ENCODE results near the gene LIMA1.

DNA sequence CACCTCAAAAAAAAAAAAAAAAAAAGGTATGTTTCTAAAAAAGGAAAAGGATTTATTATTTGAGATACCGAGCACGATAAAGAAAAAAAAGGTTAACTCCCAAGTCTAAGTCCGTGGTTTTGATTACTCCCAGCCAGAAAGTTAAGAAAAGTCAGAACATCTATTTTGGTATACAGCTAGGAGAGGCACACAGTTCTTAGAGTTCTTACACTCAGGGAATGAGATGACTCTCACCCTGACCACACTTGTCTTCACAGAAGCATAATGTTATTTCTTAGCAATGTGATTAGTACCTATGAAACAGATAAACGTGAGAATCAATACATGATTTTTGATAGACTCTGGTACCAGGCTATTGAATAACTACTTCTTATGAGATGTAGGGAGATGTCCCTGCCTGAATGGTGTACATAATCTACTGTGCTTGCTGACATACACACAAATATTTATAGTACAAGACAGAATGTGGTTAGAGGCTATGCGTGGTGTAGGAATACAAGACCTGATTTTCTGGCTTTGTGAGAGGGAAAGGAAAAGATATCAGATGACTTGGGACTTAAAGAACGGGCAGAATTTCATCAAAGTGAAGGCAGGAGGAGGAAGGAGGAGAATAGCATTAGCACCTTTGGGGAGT, 31.6 kb downstream of the LIMA1 start:
- TF ChIP-seq EZH2 (IDR thresholded peaks at IDR 0.05; ENCODE audit: borderline replicate concordance, insufficient read depth, low read length, poor library complexity, severe bottlenecking): no peak
- TF ChIP-seq, protein P1, sequence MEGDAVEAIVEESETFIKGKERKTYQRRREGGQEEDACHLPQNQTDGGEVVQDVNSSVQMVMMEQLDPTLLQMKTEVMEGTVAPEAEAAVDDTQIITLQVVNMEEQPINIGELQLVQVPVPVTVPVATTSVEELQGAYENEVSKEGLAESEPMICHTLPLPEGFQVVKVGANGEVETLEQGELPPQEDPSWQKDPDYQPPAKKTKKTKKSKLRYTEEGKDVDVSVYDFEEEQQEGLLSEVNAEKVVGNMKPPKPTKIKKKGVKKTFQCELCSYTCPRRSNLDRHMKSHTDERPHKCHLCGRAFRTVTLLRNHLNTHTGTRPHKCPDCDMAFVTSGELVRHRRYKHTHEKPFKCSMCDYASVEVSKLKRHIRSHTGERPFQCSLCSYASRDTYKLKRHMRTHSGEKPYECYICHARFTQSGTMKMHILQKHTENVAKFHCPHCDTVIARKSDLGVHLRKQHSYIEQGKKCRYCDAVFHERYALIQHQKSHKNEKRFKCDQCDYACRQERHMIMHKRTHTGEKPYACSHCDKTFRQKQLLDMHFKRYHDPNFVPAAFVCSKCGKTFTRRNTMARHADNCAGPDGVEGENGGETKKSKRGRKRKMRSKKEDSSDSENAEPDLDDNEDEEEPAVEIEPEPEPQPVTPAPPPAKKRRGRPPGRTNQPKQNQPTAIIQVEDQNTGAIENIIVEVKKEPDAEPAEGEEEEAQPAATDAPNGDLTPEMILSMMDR (IDR thresholded peaks at IDR 0.05; ENCODE audit: poor library complexity, severe bottlenecking): no peak
- TF ChIP-seq, protein P2, sequence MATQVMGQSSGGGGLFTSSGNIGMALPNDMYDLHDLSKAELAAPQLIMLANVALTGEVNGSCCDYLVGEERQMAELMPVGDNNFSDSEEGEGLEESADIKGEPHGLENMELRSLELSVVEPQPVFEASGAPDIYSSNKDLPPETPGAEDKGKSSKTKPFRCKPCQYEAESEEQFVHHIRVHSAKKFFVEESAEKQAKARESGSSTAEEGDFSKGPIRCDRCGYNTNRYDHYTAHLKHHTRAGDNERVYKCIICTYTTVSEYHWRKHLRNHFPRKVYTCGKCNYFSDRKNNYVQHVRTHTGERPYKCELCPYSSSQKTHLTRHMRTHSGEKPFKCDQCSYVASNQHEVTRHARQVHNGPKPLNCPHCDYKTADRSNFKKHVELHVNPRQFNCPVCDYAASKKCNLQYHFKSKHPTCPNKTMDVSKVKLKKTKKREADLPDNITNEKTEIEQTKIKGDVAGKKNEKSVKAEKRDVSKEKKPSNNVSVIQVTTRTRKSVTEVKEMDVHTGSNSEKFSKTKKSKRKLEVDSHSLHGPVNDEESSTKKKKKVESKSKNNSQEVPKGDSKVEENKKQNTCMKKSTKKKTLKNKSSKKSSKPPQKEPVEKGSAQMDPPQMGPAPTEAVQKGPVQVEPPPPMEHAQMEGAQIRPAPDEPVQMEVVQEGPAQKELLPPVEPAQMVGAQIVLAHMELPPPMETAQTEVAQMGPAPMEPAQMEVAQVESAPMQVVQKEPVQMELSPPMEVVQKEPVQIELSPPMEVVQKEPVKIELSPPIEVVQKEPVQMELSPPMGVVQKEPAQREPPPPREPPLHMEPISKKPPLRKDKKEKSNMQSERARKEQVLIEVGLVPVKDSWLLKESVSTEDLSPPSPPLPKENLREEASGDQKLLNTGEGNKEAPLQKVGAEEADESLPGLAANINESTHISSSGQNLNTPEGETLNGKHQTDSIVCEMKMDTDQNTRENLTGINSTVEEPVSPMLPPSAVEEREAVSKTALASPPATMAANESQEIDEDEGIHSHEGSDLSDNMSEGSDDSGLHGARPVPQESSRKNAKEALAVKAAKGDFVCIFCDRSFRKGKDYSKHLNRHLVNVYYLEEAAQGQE (IDR thresholded peaks at IDR 0.05; ENCODE audit: borderline replicate concordance): no peak
- TF ChIP-seq RAD21 (conservative IDR thresholded peaks at IDR 0.05): no peak
- TF ChIP-seq EP300 (conservative IDR thresholded peaks at IDR 0.05; ENCODE audit: poor library complexity, severe bottlenecking): no peak
- no peak for TF ChIP-seq POLR2AphosphoS5 (IDR thresholded peaks at IDR 0.05)
- TF ChIP-seq TAF1 (IDR thresholded peaks at IDR 0.05; ENCODE audit: low read depth): no peak
- no peak for TF ChIP-seq SMC3 (conservative IDR thresholded peaks at IDR 0.05; ENCODE audit: poor library complexity)

All from neural cell (in vitro differentiated cells).